Pons (tissue), 1 donor: ENCODE results near the gene PCYT1B.
A peak's percentile ranks its signal among the peaks of the same experiment; 100 is the strongest.
"Not testable (repeated sequence)": the region's sequence is repeated elsewhere in the genome, so short reads cannot be mapped to it uniquely, and the experiment has no call there.

Experiments used
- DNase-seq: peaks from one replicate; pipeline ENCODE4 v3.0.0-alpha.2; 2016; ENCODE audit warnings: low spot score

PCYT1B gene

GRCh38 chrX:24647257-24648058 lies at the start of gene PCYT1B:
Gene PCYT1B, minus strand, starts transcription at chrX:24647347. Its CDS starts 242 bp downstream, at chrX:24647105.
- DNase-seq = peak; percentile 53

GRCh38 chrX:24696294-24696693 lies 49.1 kb upstream of the PCYT1B start:
- no peak for DNase-seq

GRCh38 chrX:24694825-24695224 lies 47.7 kb upstream of the PCYT1B start:
- DNase-seq = no peak

GRCh38 chrX:24693453-24694202 lies 46.5 kb upstream of the PCYT1B start, which contains the start of gene POLA1:
Gene POLA1, plus strand, starts transcription at chrX:24693918. Its CDS starts 44 bp downstream, at chrX:24693962.
- DNase-seq = peak; percentile 92

- no peak for DNase-seq
Observed at GRCh38 chrX:24692305-24692704, 45.2 kb upstream of the PCYT1B start.

- DNase-seq = no peak
Observed at GRCh38 chrX:24684048-24684447, 36.9 kb upstream of the PCYT1B start.

- DNase-seq = no peak
Observed at GRCh38 chrX:24682739-24683432, 35.7 kb upstream of the PCYT1B start.

GRCh38 chrX:24676403-24677024 lies 29.4 kb upstream of the PCYT1B start:
- DNase-seq = no peak

GRCh38 chrX:24673424-24673823 lies 26.3 kb upstream of the PCYT1B start:
- no peak for DNase-seq

- DNase-seq = peak; percentile 91
Observed at GRCh38 chrX:24672701-24673190, 25.6 kb upstream of the PCYT1B start.

GRCh38 chrX:24668111-24668510 lies 21.0 kb upstream of the PCYT1B start:
- DNase-seq = peak; percentile 8

- no peak for DNase-seq
Observed at GRCh38 chrX:24662352-24662751, 15.2 kb upstream of the PCYT1B start.

GRCh38 chrX:24661292-24661691 lies 14.1 kb upstream of the PCYT1B start:
- DNase-seq = no peak

- no peak for DNase-seq
Observed at GRCh38 chrX:24659646-24660045, 12.5 kb upstream of the PCYT1B start.

- no peak for DNase-seq
Observed at GRCh38 chrX:24659106-24659505, 12.0 kb upstream of the PCYT1B start.

GRCh38 chrX:24658421-24658820 lies 11.3 kb upstream of the PCYT1B start:
- DNase-seq = no peak

- no peak for DNase-seq
Observed at GRCh38 chrX:24657671-24658386, 10.7 kb upstream of the PCYT1B start.

GRCh38 chrX:24655679-24656078 lies 8.5 kb upstream of the PCYT1B start:
- not testable (repeated sequence) for DNase-seq

- DNase-seq = no peak
Observed at GRCh38 chrX:24651783-24652182, 4.6 kb upstream of the PCYT1B start.

GRCh38 chrX:24648495-24648894 lies 1.3 kb upstream of the PCYT1B start:
- DNase-seq = no peak

- peak; percentile 76 for DNase-seq
Observed at GRCh38 chrX:24646745-24647182, 383 bp downstream of the PCYT1B start.
